Measurements from ENCODE around the gene SNAP29.

Gene SNAP29

GRCh38 chr22:20881869-20882815, 23.3 kb downstream of the SNAP29 start:
- peaks cover 4% of the 10 kb centered on the region; the same call in 1 of the 2 replicates for H3K36me3 ChIP-seq (ENCODE audit: insufficient read depth, low read length)
- DNase-seq (ENCODE audit: low read depth, low spot score) = no peak
- no peak overlapping the region for H3K9ac ChIP-seq (ENCODE audit: insufficient read length)
- no peaks in the 10 kb centered on the region for H3K9me3 ChIP-seq (ENCODE audit: low read depth, low read length)
- TF ChIP-seq EZH2 (IDR thresholded peaks at IDR 0.05) = no peak
- no peak for TF ChIP-seq POLR2AphosphoS5 (IDR thresholded peaks at IDR 0.05; ENCODE audit: borderline replicate concordance, low read depth, low read length)
- no peak overlapping the region for H3K27ac ChIP-seq
- H3K4me3 ChIP-seq = no peak overlapping the region

DNA sequence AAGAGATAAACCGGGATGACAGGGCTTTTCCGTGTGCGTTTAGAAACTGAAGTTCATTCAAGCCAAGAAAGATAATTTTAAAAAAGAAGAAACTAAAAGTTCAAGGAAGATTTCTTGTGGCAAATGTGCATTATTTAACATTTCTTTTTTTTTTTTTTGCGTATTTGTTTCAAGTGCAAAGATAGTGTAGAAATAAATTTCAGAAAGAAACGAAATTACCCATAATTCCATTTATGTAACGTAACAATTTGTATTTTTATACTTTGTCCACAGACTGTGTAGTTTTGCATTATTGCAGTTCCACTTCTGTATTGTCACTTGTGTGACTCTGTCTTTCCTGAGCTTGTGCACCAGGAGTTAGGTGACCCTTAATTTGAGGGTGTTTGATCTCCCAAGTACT, 24.0 kb downstream of the SNAP29 start:
- Histone ChIP-seq H3K27ac (no peak overlapping the region), H3K9ac (ENCODE audit: insufficient read length) (no peak overlapping the region), H3K4me3 (no peak overlapping the region), H3K36me3 (ENCODE audit: insufficient read depth, low read length) (peaks cover 8% of the 10 kb centered on the region; the same call in 1 of the 2 replicates), H3K9me3 (ENCODE audit: low read depth, low read length) (no peaks in the 10 kb centered on the region)
- TF ChIP-seq POLR2AphosphoS5 (IDR thresholded peaks at IDR 0.05; ENCODE audit: borderline replicate concordance, low read depth, low read length) = no peak
- DNase-seq (ENCODE audit: low read depth, low spot score) = no peak

DNA sequence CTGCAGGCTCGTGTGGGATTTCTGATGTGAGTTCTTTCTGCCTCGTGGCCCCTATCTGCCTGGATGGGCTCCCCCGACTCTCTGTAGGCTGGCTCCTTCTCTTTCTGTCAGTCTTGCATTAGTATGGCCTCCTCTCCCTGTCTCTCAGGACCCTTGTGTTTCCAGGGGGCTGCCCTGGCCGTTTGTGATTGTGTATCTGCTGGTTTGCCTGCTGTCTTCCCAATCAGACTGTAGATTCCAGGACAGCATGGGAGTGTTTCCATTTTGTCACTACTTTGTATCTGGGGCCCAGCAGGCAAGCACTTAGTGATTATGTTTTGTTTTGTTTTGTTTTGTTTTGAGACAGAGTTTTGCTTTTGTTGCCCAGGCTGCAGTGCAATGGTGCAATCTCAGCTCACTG, 25.6 kb downstream of the SNAP29 start:
- Histone ChIP-seq H3K4me3 (no peak overlapping the region), H3K9me3 (ENCODE audit: low read depth, low read length) (no peaks in the 10 kb centered on the region), H3K9ac (ENCODE audit: insufficient read length) (no peak overlapping the region), H3K36me3 (ENCODE audit: insufficient read depth, low read length) (peaks cover 8% of the 10 kb centered on the region; the same call in 1 of the 2 replicates), H3K27ac (no peak overlapping the region)
- no peak for DNase-seq (ENCODE audit: low read depth, low spot score)
- TF ChIP-seq POLR2AphosphoS5 (IDR thresholded peaks at IDR 0.05; ENCODE audit: borderline replicate concordance, low read depth, low read length) (no peak), EZH2 (IDR thresholded peaks at IDR 0.05) (no peak), FOXP2 (optimal IDR thresholded peaks at IDR 0.05; ENCODE audit: control extremely low read depth, extremely low read length, insufficient read depth) (no peak)

DNA sequence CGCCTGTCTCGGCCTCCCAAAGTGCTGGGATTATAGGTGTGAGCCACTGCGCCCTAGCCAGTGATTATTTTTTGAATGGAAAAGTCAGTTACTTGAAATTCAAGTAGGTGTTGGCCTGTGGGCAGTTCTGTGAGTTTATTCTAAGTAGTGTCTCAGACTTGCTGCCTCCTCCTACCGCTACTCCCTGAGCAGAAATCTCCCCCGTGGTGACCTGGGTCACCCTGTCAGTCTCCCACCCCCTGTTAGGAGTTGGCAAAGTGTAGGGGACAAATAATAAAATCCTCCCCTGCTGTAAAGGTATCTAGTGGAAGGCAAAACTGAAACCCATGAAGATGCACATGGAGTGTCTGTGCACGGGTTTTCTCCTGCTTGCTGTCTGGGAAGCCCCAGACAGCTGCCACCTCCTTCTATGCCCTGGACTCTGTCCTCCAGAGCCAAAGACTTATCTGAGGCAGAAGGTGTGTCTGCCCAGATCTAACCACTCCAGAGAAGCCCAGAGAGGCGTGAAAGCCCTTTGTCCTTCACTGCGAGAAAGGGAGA, 26.3 kb downstream of the SNAP29 start:
- Histone ChIP-seq H3K36me3 (ENCODE audit: insufficient read depth, low read length) (peaks cover 8% of the 10 kb centered on the region; the same call in 1 of the 2 replicates), H3K4me3 (no peak overlapping the region), H3K27ac (no peak overlapping the region), H3K9ac (ENCODE audit: insufficient read length) (no peak overlapping the region), H3K9me3 (ENCODE audit: low read depth, low read length) (no peaks in the 10 kb centered on the region)
- no peak for TF ChIP-seq POLR2AphosphoS5 (IDR thresholded peaks at IDR 0.05; ENCODE audit: borderline replicate concordance, low read depth, low read length)
- no peak for TF ChIP-seq FOXP2 (optimal IDR thresholded peaks at IDR 0.05; ENCODE audit: control extremely low read depth, extremely low read length, insufficient read depth)
- TF ChIP-seq EZH2 (IDR thresholded peaks at IDR 0.05) = no peak
- DNase-seq (ENCODE audit: low read depth, low spot score) = no peak

DNA sequence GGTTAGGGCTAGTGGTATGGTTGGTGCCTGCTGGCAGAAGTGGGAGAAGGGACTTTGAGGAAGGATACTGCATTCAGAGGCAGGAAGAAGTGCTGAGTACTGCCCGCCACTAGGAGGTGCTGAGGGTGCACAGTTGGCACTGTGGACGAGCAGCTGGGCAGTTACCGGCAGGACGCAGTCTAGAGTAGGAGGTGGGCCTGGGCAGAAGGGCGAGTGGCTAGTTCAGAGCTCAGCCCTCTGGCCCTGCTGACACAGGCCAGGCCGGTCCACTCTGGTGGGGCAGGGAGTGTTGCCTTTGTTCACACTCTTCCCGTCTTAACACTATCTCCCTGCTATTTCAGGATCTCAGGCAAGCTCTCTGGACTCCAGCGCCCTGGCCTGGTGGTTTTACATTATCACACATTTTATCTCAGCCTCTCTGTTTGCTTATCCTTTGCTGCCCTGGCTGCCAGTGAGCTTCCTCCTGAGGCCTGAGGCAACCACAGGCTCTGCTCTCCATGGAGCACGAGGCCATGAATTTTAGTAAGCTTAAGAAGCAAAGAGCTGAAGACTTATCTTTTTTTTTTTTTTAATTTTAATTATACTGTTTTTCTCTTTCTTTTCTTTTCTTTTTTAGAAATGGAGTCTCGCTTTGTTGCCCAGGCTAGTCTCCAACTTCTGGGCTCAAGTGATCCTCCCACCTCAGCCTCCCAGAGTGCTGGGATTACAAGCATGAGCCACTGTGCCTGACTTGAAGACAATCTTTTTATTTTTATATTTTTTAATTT, 26.9 kb downstream of the SNAP29 start:
- DNase-seq (ENCODE audit: low read depth, low spot score) = no peak
- no peaks in the 10 kb centered on the region for H3K9me3 ChIP-seq (ENCODE audit: low read depth, low read length)
- H3K9ac ChIP-seq (ENCODE audit: insufficient read length) = no peak overlapping the region
- no peak overlapping the region for H3K4me3 ChIP-seq
- H3K36me3 ChIP-seq (ENCODE audit: insufficient read depth, low read length) = peaks cover 8% of the 10 kb centered on the region; the same call in 1 of the 2 replicates
- TF ChIP-seq FOXP2 (optimal IDR thresholded peaks at IDR 0.05; ENCODE audit: control extremely low read depth, extremely low read length, insufficient read depth) (no peak), POLR2AphosphoS5 (IDR thresholded peaks at IDR 0.05; ENCODE audit: borderline replicate concordance, low read depth, low read length) (no peak), EZH2 (IDR thresholded peaks at IDR 0.05) (no peak)
- H3K27ac ChIP-seq = no peak overlapping the region

DNA sequence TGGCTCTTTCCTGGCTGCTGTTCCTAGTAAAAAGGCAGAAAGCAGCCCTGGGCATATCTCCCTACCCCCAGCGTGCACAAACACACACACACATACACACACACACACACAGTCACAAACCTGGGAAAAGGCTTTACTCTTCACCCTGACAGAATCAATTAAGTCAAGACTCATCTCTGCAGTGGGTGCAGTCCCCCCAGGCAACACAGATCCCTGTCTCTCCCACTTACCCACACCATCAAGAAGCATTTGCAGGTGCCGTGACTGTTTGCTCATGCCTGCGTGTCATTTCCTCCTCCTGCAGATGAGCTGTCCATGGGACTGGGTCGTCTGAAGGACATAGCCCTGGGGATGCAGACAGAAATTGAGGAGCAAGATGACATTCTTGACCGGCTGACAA, 28.6 kb downstream of the SNAP29 start:
- DNase-seq (ENCODE audit: low read depth, low spot score) = no peak
- Histone ChIP-seq H3K27ac (no peak overlapping the region), H3K9me3 (ENCODE audit: low read depth, low read length) (no peaks in the 10 kb centered on the region), H3K9ac (ENCODE audit: insufficient read length) (no peak overlapping the region), H3K4me3 (no peak overlapping the region), H3K36me3 (ENCODE audit: insufficient read depth, low read length) (peaks cover 8% of the 10 kb centered on the region; the same call in 1 of the 2 replicates)
- no peak for TF ChIP-seq POLR2AphosphoS5 (IDR thresholded peaks at IDR 0.05; ENCODE audit: borderline replicate concordance, low read depth, low read length)
- TF ChIP-seq FOXP2 (optimal IDR thresholded peaks at IDR 0.05; ENCODE audit: control extremely low read depth, extremely low read length, insufficient read depth) = no peak
- no peak for TF ChIP-seq EZH2 (IDR thresholded peaks at IDR 0.05)

DNA sequence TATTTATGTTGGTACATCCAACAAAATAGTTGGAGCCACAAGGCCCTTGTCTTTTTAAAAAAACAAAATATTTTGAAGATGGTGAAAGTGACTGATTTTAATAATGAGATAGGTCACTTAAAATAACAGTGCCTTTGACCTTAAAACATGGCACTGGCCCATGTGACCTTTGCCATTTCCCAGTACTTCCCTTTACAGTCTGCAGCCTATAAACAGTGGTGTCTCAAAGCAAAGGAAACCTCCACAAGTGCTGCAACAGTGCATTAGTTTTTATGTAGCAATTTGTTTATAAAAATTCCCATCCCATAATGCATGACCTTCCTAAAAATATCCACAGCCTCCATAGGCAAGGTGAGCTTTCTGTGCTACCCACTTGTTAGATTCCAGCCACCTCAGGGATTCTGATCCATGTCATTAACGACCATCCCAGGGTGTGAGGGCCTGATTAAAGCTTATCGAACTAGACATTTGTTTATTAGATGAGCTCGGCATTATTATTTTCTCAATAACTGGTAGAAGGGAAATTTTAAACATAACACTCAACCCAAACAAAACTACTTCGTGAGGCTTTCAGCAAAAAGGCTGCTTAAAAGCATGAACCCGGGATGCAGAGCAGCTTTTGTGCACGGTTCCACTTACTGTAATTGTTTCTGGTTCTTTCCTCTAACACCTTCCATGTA, 30.4 kb downstream of the SNAP29 start:
- no peak for TF ChIP-seq POLR2AphosphoS5 (IDR thresholded peaks at IDR 0.05; ENCODE audit: borderline replicate concordance, low read depth, low read length)
- no peak for TF ChIP-seq EZH2 (IDR thresholded peaks at IDR 0.05)
- no peak for TF ChIP-seq FOXP2 (optimal IDR thresholded peaks at IDR 0.05; ENCODE audit: control extremely low read depth, extremely low read length, insufficient read depth)
- H3K36me3 ChIP-seq (ENCODE audit: insufficient read depth, low read length) = peaks cover 4% of the 10 kb centered on the region; the same call in 1 of the 2 replicates
- H3K9me3 ChIP-seq (ENCODE audit: low read depth, low read length) = no peaks in the 10 kb centered on the region
- H3K27ac ChIP-seq = no peak overlapping the region
- no peak overlapping the region for H3K4me3 ChIP-seq
- DNase-seq (ENCODE audit: low read depth, low spot score) = no peak
- H3K9ac ChIP-seq (ENCODE audit: insufficient read length) = no peak overlapping the region

Data from SK-N-MC (cell line).